A549 treated with GW870086 at 1 μM for 4 hours (cell line): ENCODE results near the gene MARS2. TPM values are rescaled to one million over a fixed set of nuclear protein-coding genes. Genes with fewer than 3 reads are reported as not detected.

ENCODE experiments used
- total RNA-seq: library from RNA; stranded (reverse); fragments of 200-300 nt; extraction: Qiagen RNA extraction; gene quantifications from 5 replicates; pipeline ENCODE4 v1.2.3, GENCODE V29; 2022; ENCODE audit warnings: low read depth

The MARS2 gene
- 11.2 to 12.3 TPM (median 12.1 TPM) in 5 replicates for total RNA-seq

DNA sequence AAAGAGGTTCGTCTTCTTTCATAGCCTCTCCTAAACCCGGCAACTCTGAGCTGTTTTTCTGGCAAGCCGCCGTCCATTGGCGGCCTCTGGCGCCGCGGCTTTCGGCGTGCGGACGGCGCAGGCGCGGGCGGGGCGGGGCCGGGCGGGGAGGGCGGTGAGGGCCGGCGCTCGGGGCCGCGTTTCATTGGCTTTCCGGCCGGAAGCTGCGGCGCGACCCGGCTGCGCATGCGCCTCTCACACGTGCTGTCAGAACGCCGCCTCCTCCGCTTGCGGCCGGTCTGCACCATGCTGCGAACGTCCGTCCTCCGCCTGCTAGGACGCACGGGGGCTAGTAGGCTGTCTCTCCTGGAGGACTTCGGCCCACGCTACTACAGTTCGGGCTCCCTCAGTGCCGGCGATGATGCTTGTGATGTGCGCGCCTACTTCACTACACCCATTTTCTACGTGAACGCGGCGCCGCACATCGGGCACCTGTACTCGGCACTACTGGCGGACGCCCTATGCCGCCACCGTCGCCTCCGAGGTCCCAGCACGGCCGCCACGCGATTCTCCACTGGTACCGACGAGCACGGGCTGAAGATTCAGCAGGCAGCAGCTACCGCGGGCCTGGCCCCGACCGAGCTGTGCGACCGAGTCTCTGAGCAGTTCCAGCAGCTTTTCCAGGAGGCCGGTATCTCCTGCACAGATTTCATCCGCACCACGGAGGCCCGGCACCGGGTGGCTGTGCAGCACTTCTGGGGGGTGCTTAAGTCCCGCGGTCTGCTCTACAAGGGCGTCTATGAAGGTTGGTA is at the start of gene MARS2:
TSS of gene MARS2 (plus strand) at position 249 of the 791 bp plus-strand sequence. CDS start at position 286, 37 bp downstream.

DNA sequence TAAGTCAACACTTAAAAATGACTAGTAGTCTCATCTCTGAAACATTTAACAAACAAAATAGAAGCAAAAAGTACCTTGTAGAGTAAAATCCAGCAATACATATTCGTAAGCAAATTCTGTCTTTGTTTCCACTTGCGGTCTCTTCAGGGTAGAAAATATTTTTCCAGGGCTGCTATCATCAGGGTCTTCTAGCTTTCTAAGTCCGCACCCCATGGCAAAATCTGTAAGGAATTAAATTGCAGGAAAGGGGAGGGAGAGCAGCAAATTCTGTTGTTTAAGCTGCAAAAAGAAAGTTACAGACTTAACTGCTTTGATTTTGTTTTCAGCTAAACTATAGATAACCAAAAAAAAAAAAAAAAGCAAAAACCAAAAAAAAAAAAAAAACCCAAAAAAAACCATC is 29.9 kb upstream of the MARS2 start, which contains the start of gene RFTN2:
TSS of gene RFTN2 (minus strand) at position 342 of the 400 bp plus-strand sequence. CDS start at position 213, 129 bp downstream.

Other genes starting within 250 kb of the MARS2 start
- 581 to 650 TPM (median 613 TPM) in 5 replicates for gene HSPD1, start 205.5 kb upstream of the MARS2 start, total RNA-seq
- 453 to 852 TPM (median 476 TPM) in 5 replicates for gene HSPE1, start 205.0 kb upstream of the MARS2 start, total RNA-seq
- 19.6 to 37.4 TPM (median 29.7 TPM) in 5 replicates for gene MOB4, start 189.3 kb upstream of the MARS2 start, total RNA-seq
- gene RFTN2, start 29.8 kb upstream of the MARS2 start, total RNA-seq = not detected in 5 replicates
- gene BOLL, start 80.0 kb downstream of the MARS2 start, total RNA-seq = not detected in 5 replicates
- gene PLCL1, start 99.2 kb downstream of the MARS2 start, total RNA-seq = not detected in 5 replicates